GM19043 (cell line): ENCODE results near the gene EVPLL.
"Not testable (repeated sequence)": the region's sequence is repeated elsewhere in the genome, so short reads cannot be mapped to it uniquely, and the experiment has no call there.

Experiments used
- ATAC-seq: cut with Tn5 transposase; IDR thresholded peaks from one replicate; pipeline ENCODE4 v1.9.1; 2021; ENCODE audit warnings: low read depth; ENCODE audit not compliant: unreplicated experiment

Gene EVPLL

DNA sequence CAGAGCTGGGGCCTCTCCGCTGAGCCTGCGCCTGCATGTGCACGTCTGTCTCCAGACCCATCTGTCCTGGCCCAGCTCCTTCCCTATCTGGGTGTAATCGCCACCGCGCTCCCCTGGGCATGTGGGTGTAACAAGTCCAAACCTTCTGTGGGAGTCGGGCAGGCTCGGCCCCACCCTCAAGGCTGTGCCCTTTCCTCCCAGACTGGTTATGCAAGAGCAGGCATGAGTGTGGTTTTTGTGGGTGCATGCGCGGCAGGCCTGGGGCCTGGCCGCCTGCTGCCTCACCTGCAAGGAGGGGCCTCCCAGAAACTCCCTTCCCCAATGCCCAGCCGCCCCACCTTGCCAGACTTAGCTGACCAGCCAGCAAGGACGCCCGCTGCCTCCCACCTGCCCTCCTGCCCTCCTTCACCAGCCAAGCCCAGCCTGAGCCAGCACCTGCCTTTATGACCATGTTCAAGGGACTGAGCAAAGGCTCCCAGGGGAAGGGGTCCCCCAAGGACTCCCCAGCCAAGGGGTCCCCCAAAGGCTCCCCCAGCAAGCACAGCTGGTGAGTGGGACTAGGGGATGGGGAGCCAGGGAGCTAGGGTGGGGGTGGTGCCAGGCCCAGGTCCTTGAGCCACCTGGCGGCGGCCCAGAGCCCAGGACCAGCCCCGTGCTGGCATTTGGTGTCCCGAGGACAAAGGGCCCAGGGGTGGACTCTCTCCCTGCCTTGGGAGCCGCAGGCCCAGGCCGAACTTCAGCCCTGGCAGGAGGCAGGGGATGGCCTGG, at the start of gene EVPLL:
EVPLL (plus strand) TSS at position 342 of the 768 bp plus-strand sequence. CDS start 3,160 bp downstream, outside the sequence.
- no peak for ATAC-seq

DNA sequence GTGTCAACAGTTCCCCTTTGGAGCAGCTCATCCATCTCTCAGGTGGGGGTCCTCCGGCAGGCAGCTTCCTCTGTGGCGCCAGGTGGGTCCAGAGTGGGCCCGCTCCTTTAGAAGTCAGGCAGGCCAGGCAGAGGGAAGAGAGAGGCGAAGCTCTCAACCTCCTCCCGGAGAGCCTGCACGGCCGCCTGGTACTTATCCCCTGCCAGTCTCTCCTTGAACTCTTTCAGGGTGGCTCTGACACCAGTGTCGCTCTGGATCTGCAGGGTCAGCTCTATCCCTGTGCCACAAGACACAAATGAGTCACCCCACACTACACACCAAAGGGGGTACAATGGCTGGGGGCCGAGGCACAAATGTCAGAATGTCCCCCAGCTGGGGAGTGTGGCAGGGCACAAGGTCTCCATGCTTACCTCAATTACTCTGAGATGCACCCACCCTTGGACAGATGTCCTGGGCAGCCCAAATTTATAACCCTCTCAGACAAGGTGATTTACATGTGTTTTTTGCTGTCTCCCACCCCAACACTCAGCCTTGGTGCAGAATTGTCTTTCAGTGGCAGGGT, 48.9 kb upstream of the EVPLL start:
- no peak for ATAC-seq

DNA sequence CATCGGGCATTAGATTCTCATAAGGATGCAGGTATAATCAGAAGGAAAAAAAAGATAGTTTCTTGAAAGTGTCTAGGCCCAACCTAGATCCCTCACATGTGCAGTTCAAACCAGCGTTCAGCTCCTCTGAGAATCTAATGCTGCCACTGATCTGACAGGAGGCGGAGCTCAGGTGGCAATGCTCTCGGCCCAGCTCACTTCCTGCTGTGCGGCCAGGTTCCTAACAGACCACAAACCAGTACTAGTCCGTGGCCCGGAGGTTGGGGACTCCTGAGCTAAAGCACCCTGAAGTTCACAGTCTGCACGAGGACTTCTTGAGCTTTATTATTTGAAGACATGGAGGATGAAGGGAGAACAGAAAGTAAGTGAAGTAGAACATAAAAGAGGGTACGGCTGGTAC, 45.7 kb upstream of the EVPLL start:
- no peak for ATAC-seq

GRCh38 chr17:18332909-18333489, 44.6 kb upstream of the EVPLL start:
- ATAC-seq, result no peak

- ATAC-seq, result not testable (repeated sequence)
Measured at GRCh38 chr17:18338158-18338557, 39.4 kb upstream of the EVPLL start.

- ATAC-seq, result no peak
Measured at GRCh38 chr17:18339933-18340332, 37.6 kb upstream of the EVPLL start.

DNA sequence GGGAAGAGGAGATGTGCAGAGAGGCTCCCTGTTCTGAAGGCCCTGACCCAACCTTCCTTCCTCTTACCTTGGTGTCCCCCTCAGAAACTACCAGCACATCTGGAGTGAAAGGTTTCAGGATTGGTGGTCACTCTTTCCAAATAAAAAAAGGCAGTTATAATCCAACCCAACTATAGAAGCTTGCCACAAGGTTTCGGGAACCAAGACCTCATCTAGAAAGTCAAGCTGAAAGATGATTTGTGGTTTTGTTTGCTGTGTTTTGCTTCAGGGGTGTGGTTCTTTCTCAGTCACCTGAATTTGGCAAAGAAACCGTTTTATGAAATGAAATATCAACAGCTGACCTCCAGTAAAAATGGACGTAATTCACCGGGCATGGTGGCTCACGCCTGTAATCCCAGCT, 33.6 kb upstream of the EVPLL start:
- no peak for ATAC-seq

DNA sequence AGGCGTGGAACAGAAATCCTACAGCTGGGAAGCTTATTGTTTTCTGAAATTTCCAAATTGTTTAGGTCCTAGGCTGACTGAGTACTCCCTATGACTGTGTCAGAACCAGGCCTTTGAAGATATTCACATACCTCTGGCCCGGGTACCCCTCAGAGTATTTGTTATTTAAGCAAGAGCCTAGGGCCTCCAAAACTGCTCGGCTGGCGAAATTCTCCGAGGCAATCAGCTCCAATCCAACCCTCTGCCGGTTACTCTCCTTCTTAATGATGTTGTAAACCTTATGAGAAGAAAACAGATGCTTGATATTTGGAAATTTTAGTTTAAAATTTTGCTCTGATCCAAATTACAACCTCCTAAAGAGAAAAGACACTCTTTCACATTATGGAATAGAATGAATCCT, 24.0 kb upstream of the EVPLL start:
- ATAC-seq, result no peak

DNA sequence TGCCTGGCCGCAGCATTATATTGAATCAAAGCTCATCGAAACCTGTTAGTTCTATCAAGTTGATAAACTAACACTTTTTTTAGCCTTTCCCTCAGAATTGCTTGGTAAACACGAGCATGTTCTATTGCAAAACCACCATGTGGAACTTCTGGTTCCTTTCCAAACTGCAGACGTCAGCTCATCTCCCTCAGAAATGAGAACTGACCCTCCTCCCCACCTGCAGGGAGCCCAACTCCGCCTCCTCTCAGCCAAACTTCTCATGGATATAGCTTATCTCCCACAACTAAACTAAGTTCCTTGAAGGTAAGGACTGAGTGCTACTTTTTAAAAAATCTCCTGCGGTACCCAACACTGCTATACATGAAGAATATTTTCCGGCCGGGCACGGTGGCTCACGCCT, 21.0 kb upstream of the EVPLL start:
- no peak for ATAC-seq

GRCh38 chr17:18360518-18360917, 17.1 kb upstream of the EVPLL start:
- no peak for ATAC-seq

DNA sequence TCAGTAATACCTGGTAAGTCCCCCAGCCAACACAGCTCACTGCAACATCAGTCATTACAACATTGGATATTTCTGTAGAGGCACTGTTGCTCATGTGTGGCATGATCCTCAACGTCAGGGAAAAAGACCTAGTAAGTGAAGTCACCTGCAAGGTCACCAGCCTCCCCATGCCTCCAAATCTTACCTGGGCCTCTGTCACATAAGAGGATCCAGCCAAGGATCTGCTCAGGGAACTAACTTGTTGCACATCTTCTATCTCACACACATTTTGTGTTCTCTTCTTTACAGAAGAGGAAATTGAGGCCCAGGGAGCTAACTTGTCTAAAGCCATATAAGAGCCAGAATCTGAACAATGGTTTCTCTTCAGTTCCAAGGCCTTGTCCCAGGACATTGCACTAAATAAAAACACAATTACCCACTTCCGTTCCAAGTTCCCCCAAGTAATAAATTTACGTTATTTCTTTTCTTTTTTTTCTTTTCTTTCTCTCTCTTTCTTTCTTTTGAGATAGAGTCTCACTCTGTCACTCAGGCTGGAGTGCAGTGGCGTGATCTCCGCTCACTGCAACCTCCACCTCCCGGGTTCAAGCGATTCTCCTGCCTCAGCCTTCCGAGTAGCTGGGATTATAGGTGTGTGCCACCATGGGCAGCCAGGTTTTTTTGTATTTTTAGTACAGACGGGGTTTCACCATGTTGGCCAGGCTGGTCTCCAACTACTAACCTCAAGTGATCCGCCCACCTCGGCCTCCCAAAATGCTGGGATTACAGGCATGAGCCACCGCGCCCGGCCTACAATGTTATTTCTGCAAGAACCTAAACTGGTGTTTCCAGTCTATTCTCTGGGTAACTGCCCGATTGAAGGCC, 15.5 kb upstream of the EVPLL start:
- no peak for ATAC-seq

DNA sequence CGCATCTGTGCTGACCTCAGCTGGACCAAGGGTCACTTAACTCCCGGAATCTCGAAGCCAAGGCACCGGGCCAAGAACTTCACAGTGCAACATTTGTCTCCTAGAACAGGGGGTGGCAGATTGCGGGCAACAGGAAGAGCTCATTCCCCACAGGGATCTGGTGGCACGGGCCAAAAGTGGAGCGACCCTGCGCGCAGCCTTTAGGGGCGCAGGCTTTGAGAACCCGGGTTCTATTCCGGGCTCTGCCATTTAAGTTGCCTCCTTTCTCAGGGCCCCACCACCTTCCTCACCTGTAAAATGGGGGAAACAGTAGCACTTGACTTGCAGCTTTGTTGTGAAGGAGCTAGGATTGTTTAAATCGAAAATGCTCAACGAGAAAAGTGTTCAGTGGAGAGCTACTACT, 14.9 kb upstream of the EVPLL start:
- no peak for ATAC-seq

- ATAC-seq, result peak; percentile 97
Measured at GRCh38 chr17:18363101-18364049, 14.2 kb upstream of the EVPLL start, which contains the start of gene SHMT1. SHMT1 (minus strand) TSS chr17:18363550; CDS start chr17:18355981, 7,569 bp downstream.

DNA sequence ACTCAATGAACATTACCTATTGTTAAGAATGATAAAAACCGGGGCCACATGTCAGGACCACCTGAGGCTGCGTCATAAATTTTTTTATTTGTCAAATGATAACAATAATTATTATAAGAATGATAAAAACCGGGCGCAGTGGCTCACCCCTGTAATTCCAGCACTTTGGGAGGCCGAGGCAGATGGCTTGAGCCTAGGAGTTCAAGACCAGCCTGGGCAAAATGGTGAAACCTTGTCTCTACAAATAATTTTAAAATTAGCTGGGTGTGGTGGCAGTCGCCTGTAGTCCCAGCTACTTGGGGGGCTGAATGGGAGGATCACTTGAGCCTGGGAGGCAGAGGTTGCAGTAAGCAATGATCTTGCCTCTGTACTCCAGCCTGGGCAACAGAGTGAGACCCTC, 13.4 kb upstream of the EVPLL start:
- ATAC-seq, result no peak

- ATAC-seq, result no peak
Measured at GRCh38 chr17:18368946-18369345, 8.6 kb upstream of the EVPLL start.

- no peak for ATAC-seq
Measured at GRCh38 chr17:18370761-18371160, 6.8 kb upstream of the EVPLL start.

DNA sequence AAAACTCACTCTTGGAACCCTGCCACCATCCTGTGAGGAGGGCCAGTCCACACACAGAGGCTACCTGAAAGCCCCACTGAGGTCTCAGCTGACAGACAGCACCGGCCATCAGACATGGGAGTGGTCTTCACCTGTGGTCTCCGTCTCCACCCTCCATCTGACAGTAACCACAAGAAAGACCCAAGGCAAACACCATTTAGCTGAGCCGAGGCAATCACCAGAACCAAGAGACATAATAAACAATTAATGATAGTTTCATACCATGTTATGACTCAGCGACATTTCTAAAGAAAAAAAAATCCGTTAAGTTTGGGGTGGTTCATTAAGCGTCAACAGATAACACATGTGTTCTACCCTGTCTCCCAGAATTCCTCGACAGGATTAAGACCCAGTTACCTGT, 6.1 kb upstream of the EVPLL start:
- no peak for ATAC-seq

DNA sequence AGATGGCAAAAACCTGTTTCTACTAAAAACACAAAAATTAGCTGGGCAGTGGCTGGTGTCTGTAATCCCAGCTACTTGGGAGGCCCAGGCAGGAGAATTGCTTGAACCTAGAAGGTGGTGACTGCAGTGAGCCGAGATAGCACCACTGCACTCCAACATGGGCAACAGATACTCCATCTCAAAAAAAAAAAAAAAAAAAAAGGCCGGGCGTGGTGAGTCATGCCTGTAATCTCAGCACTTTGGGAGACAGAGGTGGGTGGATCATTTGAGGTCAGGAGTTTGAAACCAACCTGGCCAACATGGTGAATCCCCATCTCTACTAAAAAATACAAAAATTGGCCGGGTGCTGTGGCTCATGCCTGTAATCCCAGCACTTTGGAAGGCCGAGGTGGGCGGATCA, 4.4 kb upstream of the EVPLL start:
- ATAC-seq, result not testable (repeated sequence)

DNA sequence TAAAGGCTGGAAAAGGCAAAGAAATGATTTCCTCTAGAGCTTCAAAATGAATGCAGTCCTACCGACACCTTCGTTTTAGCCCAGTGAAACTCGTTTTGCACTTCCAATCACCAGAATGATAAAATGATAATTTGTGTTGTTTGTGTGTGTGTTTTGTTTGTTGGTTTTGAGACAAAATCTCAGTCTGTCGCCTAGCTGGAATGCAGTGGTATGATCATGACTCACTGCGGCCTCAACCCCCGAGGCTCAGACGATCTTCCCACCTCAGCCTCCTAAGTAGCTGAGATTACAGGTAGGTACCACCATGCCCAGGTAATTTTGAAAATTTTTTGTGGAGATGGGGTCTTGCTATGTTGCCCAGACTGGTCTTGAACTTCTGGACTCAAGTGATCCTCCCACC, 3.4 kb upstream of the EVPLL start:
- no peak for ATAC-seq

- no peak for ATAC-seq
Measured at GRCh38 chr17:18378205-18378505, 577 bp downstream of the EVPLL start.
